Brain microvascular endothelial cell (primary cell): ENCODE results near the gene LCE1B.

ENCODE experiments used
- DNase-seq: peaks from one replicate; pipeline ENCODE4 v3.0.0-alpha.2; 2020
- H3K27ac ChIP-seq: fragments of 250-450 bp; sonication (Bioruptor Pico); 2 replicates; pipeline ENCODE4 v1.5.1; 2020; ENCODE audit warnings: mild to moderate bottlenecking, moderate library complexity
- H3K27me3 ChIP-seq: fragments of 250-450 bp; sonication (Bioruptor Pico); replicated peaks from 2 replicates; pipeline ENCODE4 v1.5.1; 2020; ENCODE audit warnings: mild to moderate bottlenecking
- H3K36me3 ChIP-seq: fragments of 250-450 bp; sonication (Bioruptor Pico); replicated peaks from 2 replicates; pipeline ENCODE4 v1.5.1; 2020; ENCODE audit warnings: mild to moderate bottlenecking
- H3K4me3 ChIP-seq: 2 replicates; pipeline ENCODE4 v1.5.1; 2011; ENCODE audit warnings: low read depth, mild to moderate bottlenecking, control low read depth, low read length, moderate library complexity
- in situ Hi-C: cut with HindIII; loops from 2 replicates; pipeline ENCODE4 v1.10.0; 2017; ENCODE audit warnings: low sequenced_read_pairs, low pct_ligation_motif_present
- TF ChIP-seq, protein P1 (sequence below): IDR thresholded peaks from 2 replicates; pipeline ENCODE4 v1.5.1; 2011; ENCODE audit warnings: low read depth, mild to moderate bottlenecking, moderate library complexity, low read length, control low read depth, inconsistent platforms; ENCODE audit errors: missing control alignments

The LCE1B gene

DNA sequence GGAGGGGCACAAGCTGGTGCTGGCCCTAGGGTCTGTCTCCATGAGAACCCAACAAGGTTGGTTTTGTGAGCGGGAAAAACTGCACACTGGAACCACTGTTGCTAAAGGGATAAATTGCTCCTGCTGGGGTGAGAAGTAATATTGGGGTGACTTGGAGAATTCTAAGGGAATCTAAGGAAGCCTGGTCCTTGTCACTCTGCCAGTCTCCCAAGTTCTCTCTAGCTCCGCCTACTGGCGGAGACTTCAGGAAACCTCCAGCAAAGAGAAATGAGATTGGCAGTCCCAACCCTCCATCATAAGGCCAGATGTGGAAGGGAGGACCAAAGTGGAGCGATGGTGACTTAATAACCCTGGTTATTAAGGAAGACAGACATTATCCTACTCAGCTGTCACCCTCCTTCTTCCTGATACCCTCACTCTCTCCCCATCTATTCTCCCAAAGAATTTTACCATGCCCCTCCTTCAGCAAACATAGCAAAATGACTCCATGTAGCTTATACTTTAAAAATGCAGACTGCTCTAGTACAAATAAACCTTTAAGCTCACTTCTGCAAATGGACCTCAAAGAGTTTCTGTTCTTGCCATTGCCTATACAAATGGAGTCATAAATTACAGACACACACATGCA is 34.1 kb upstream of the LCE1B start:
- H3K36me3 ChIP-seq = no peaks in the 10 kb centered on the region
- TF ChIP-seq, protein P1, sequence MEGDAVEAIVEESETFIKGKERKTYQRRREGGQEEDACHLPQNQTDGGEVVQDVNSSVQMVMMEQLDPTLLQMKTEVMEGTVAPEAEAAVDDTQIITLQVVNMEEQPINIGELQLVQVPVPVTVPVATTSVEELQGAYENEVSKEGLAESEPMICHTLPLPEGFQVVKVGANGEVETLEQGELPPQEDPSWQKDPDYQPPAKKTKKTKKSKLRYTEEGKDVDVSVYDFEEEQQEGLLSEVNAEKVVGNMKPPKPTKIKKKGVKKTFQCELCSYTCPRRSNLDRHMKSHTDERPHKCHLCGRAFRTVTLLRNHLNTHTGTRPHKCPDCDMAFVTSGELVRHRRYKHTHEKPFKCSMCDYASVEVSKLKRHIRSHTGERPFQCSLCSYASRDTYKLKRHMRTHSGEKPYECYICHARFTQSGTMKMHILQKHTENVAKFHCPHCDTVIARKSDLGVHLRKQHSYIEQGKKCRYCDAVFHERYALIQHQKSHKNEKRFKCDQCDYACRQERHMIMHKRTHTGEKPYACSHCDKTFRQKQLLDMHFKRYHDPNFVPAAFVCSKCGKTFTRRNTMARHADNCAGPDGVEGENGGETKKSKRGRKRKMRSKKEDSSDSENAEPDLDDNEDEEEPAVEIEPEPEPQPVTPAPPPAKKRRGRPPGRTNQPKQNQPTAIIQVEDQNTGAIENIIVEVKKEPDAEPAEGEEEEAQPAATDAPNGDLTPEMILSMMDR = peak; percentile 33
- in situ Hi-C loops = no loop called here
- no peak overlapping the region for H3K4me3 ChIP-seq
- H3K27ac ChIP-seq = no peak overlapping the region
- DNase-seq = no peak
- H3K27me3 ChIP-seq = no peaks in the 10 kb centered on the region

DNA sequence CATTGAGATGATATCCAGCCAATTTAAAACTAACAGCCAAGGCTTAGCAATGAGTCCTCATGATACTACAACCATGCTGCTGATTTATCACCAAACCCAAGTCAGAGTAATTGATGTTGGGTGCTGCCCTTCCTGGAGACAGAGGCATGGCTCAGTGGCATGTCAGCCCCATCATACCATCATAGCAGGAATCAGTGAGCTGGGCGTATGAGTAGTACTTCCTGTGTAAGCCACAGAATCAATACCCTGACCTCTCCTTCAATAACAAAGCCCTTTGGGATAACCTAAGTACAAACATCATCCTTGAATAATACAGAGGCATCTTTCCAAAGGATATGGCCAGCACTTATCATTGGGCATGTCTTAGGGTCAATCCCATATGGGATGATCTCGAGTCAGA is 28.7 kb upstream of the LCE1B start:
- in situ Hi-C loops = no loop called here
- Histone ChIP-seq H3K27ac (no peak overlapping the region), H3K27me3 (no peaks in the 10 kb centered on the region), H3K36me3 (no peaks in the 10 kb centered on the region), H3K4me3 (no peak overlapping the region)
- DNase-seq = no peak
- TF ChIP-seq, protein P1 = no peak

DNA sequence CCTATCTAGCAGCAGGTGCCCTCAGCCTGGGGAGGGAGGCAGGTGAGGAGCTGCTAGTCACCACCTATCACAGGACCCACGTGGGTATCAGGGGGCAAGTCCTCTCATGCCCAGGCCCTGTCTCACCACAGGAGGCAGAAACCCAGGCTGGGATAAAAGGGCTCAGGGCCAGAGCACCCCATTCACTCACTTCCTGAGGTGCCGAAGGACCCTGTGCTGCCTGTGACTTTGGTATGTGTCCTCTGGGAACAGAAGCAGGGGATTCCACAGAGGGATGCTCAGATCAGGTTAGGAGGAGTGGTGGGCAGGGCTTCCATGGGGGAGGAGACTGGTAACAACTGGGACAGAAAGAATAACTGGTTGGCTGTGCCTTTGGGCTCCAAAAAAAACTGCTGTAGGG is 25.7 kb upstream of the LCE1B start, which contains the start of gene LCE1E:
Gene LCE1E (plus strand): TSS at position 181 of the 400 bp plus-strand sequence. CDS start 1,043 bp downstream, outside the sequence.
- H3K27ac ChIP-seq = no peak within 1 kb of the TSS
- H3K36me3 ChIP-seq = no peaks in the 10 kb centered on the region
- in situ Hi-C loops = no loop called here
- no peaks in the 10 kb centered on the region for H3K27me3 ChIP-seq
- no peak for DNase-seq
- TF ChIP-seq, protein P1 = no peak
- no peak within 1 kb of the TSS for H3K4me3 ChIP-seq

DNA sequence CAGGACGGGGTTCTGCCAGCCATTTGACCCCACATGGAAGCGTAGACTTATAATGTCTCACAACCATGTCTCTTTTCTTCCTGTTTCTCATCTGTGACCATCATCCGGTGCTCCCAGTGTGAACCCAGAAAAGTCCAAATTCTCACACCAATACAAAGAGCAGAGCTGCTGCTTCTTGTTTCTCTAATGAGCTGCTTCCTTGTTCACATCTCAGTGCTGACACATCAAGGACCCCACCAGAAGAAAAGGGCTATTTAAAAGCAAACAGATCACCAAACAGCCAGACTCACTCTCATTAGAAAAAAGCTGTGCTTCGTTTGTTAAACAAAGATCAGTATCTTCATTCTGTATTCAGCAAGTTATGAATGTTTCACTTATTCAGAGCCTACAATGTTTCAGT is 16.1 kb upstream of the LCE1B start:
- H3K27me3 ChIP-seq = no peaks in the 10 kb centered on the region
- no peak overlapping the region for H3K27ac ChIP-seq
- in situ Hi-C loops = no loop called here
- no peak for DNase-seq
- no peak overlapping the region for H3K4me3 ChIP-seq
- TF ChIP-seq, protein P1 = no peak
- no peaks in the 10 kb centered on the region for H3K36me3 ChIP-seq

DNA sequence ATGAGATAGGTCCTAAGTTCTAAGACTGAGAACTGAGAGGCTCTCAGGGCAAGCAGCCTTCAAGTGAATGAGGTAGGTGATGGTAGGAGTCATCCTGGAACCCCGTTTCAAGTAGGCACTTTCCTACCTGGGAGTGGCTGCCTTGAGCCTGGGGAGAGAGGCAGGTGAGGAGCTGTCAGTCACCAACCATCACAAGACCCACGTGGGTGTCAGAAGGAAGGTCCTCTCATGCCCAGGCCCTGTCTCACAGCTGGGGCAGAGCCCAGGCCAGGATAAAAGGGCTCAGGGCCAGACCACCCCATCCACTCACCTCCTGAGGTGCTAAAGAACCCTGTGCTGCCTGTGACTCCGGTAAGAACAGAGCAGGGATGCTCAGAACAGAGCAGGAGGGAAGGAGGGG is 15.3 kb upstream of the LCE1B start, which contains the start of gene LCE1D:
Gene LCE1D (plus strand): TSS at position 301 of the 400 bp plus-strand sequence. CDS start 1,074 bp downstream, outside the sequence.
- in situ Hi-C loops = no loop called here
- Histone ChIP-seq H3K4me3 (no peak within 1 kb of the TSS), H3K27me3 (no peaks in the 10 kb centered on the region), H3K27ac (no peak within 1 kb of the TSS), H3K36me3 (no peaks in the 10 kb centered on the region)
- TF ChIP-seq, protein P1 = no peak
- DNase-seq = no peak

DNA sequence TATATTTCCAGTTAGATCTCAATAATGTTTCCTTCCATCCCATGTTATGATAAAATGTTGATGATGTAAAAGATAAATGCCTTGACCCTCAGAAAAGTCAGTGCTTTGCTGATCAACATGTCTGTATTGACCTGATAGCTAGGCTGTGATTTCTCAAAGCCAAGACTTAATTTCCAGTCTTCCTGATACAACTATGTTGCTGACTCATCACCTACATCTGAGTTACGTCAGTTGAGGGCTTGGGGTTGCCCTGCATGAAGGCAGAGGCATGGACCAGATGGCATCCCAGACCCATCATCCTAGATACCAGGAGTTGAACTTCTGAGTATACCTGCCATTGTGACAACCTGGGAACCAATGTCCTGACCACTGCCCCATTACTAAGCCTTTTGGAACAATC is 10.4 kb upstream of the LCE1B start:
- no peaks in the 10 kb centered on the region for H3K27me3 ChIP-seq
- H3K4me3 ChIP-seq = no peak overlapping the region
- H3K36me3 ChIP-seq = no peaks in the 10 kb centered on the region
- no peak overlapping the region for H3K27ac ChIP-seq
- TF ChIP-seq, protein P1 = no peak
- in situ Hi-C loops = no loop called here
- no peak for DNase-seq
